Measurements from ENCODE around the gene PIP5K1C.

PIP5K1C gene

GRCh38 chr19:3613818-3614661 is 86.2 kb downstream of the PIP5K1C start:
- DNase-seq (ENCODE audit: low spot score in 2 of 2), result no peak
- no peak overlapping the region for H3K4me3 Mint-ChIP-seq
- H3K36me3 Mint-ChIP-seq, result peaks cover 29% of the 10 kb centered on the region
- no peaks in the 10 kb centered on the region for H3K9me3 Mint-ChIP-seq
- H3K4me1 Mint-ChIP-seq, result no peaks in the 10 kb centered on the region
- H3K27ac Mint-ChIP-seq, result no peak overlapping the region
- ATAC-seq, result no peak

- ATAC-seq (no peak), DNase-seq (ENCODE audit: low spot score in 2 of 2) (no peak)
- peaks cover 3% of the 10 kb centered on the region for H3K4me1 Mint-ChIP-seq
- H3K36me3 Mint-ChIP-seq, result peaks cover 29% of the 10 kb centered on the region
- no peaks in the 10 kb centered on the region for H3K9me3 Mint-ChIP-seq
- no peak overlapping the region for H3K27ac Mint-ChIP-seq
- H3K4me3 Mint-ChIP-seq, result no peak overlapping the region
Measured at GRCh38 chr19:3612901-3613741, 87.1 kb downstream of the PIP5K1C start.

GRCh38 chr19:3612330-3612729 is 87.9 kb downstream of the PIP5K1C start:
- H3K4me3 Mint-ChIP-seq, result no peak overlapping the region
- H3K36me3 Mint-ChIP-seq, result peaks cover 24% of the 10 kb centered on the region
- H3K9me3 Mint-ChIP-seq, result no peaks in the 10 kb centered on the region

GRCh38 chr19:3611841-3612240 is 88.4 kb downstream of the PIP5K1C start:
- H3K36me3 Mint-ChIP-seq, result peaks cover 19% of the 10 kb centered on the region
- H3K4me1 Mint-ChIP-seq, result peaks cover 10% of the 10 kb centered on the region
- DNase-seq (ENCODE audit: low spot score in 2 of 2) (no peak), ATAC-seq (no peak)
- H3K27ac Mint-ChIP-seq, result no peak overlapping the region
- H3K9me3 Mint-ChIP-seq, result no peaks in the 10 kb centered on the region
- H3K4me3 Mint-ChIP-seq, result no peak overlapping the region

More at GRCh38 chr19:3612330-3612729, 87.9 kb downstream of the PIP5K1C start:
- Mint-ChIP-seq H3K27ac (no peak overlapping the region), H3K4me1 (peaks cover 10% of the 10 kb centered on the region)
- no peak for ATAC-seq
- no peak for DNase-seq (ENCODE audit: low spot score in 2 of 2)

- H3K27ac Mint-ChIP-seq, result no peak overlapping the region
- H3K4me3 Mint-ChIP-seq, result no peak overlapping the region
- H3K4me1 Mint-ChIP-seq, result peaks cover 10% of the 10 kb centered on the region
Measured at GRCh38 chr19:3610745-3611717, 89.2 kb downstream of the PIP5K1C start.

GRCh38 chr19:3609779-3610719 is 90.2 kb downstream of the PIP5K1C start:
- H3K4me1 Mint-ChIP-seq, result peaks cover 10% of the 10 kb centered on the region
- ATAC-seq (no peak), DNase-seq (ENCODE audit: low spot score in 2 of 2) (no peak)
- no peaks in the 10 kb centered on the region for H3K9me3 Mint-ChIP-seq
- peaks cover 11% of the 10 kb centered on the region for H3K36me3 Mint-ChIP-seq
- no peak overlapping the region for H3K27ac Mint-ChIP-seq
- no peak overlapping the region for H3K4me3 Mint-ChIP-seq

More at GRCh38 chr19:3610745-3611717, 89.2 kb downstream of the PIP5K1C start:
- Mint-ChIP-seq H3K9me3 (no peaks in the 10 kb centered on the region), H3K36me3 (peaks cover 11% of the 10 kb centered on the region)
- no peak for DNase-seq (ENCODE audit: low spot score in 2 of 2)
- no peak for ATAC-seq

GRCh38 chr19:3608750-3609322 is 91.4 kb downstream of the PIP5K1C start:
- ATAC-seq, result no peak
- no peak for DNase-seq (ENCODE audit: low spot score in 2 of 2)
- H3K9me3 Mint-ChIP-seq, result no peaks in the 10 kb centered on the region
- H3K27ac Mint-ChIP-seq, result no peak overlapping the region
- no peak overlapping the region for H3K4me3 Mint-ChIP-seq
- H3K36me3 Mint-ChIP-seq, result peaks cover 11% of the 10 kb centered on the region
- H3K4me1 Mint-ChIP-seq, result peaks cover 10% of the 10 kb centered on the region

- peaks cover 10% of the 10 kb centered on the region for H3K4me1 Mint-ChIP-seq
- ATAC-seq, result no peak
- no peaks in the 10 kb centered on the region for H3K9me3 Mint-ChIP-seq
- H3K4me3 Mint-ChIP-seq, result no peak overlapping the region
- peaks cover 11% of the 10 kb centered on the region for H3K36me3 Mint-ChIP-seq
- peak overlapping the region; percentile 7 for H3K27ac Mint-ChIP-seq
- DNase-seq (ENCODE audit: low spot score in 2 of 2), result no peak
Measured at GRCh38 chr19:3608079-3608641, 92.1 kb downstream of the PIP5K1C start.

- Mint-ChIP-seq H3K27ac (peak overlapping the region; percentile 7), H3K4me3 (no peak overlapping the region), H3K9me3 (no peaks in the 10 kb centered on the region), H3K4me1 (peaks cover 10% of the 10 kb centered on the region), H3K36me3 (peaks cover 11% of the 10 kb centered on the region)
- ATAC-seq (no peak), DNase-seq (ENCODE audit: low spot score in 2 of 2) (no peak)
Measured at GRCh38 chr19:3607303-3608078, 92.8 kb downstream of the PIP5K1C start.

GRCh38 chr19:3606690-3607289 is 93.5 kb downstream of the PIP5K1C start, which contains the start of gene TBXA2R:
Gene TBXA2R, minus strand, starts transcription at chr19:3606875. Its CDS starts 6,241 bp downstream, at chr19:3600634.
- Mint-ChIP-seq H3K4me3 (no peak within 1 kb of the TSS), H3K36me3 (peaks cover 7% of the 10 kb centered on the region), H3K9me3 (no peaks in the 10 kb centered on the region), H3K4me1 (peaks cover 10% of the 10 kb centered on the region), H3K27ac (no peak within 1 kb of the TSS)
- DNase-seq (ENCODE audit: low spot score in 2 of 2) (peak; percentile 56 to 78), ATAC-seq (peak; percentile 65)

GRCh38 chr19:3606174-3606689 is 94.0 kb downstream of the PIP5K1C start:
- Mint-ChIP-seq H3K36me3 (peaks cover 4% of the 10 kb centered on the region), H3K27ac (no peak overlapping the region), H3K9me3 (no peaks in the 10 kb centered on the region), H3K4me1 (peaks cover 10% of the 10 kb centered on the region), H3K4me3 (no peak overlapping the region)
- ATAC-seq (peak; percentile 69), DNase-seq (ENCODE audit: low spot score in 2 of 2) (no peak)

GRCh38 chr19:3605770-3606169 is 94.5 kb downstream of the PIP5K1C start:
- H3K4me3 Mint-ChIP-seq, result no peak overlapping the region
- no peak for DNase-seq (ENCODE audit: low spot score in 2 of 2)

More at GRCh38 chr19:3605770-3606169, 94.5 kb downstream of the PIP5K1C start:
- Mint-ChIP-seq H3K4me1 (peaks cover 10% of the 10 kb centered on the region), H3K36me3 (peaks cover 4% of the 10 kb centered on the region), H3K9me3 (no peaks in the 10 kb centered on the region), H3K27ac (no peak overlapping the region)
- ATAC-seq, result no peak

Measured in stimulated activated effector memory CD8-positive, alpha-beta T cell treated with anti-CD3 and anti-CD28 coated beads, Interleukin-12 subunit alpha, Interleukin-12 subunit beta, amount 100 ng/mL, for 72 hours (primary cell).